HTERT RPE-1 (cell line): ENCODE data around the gene ZNHIT2.

ENCODE experiments used
- in situ Hi-C: fragments of 300-500 bp; cut with MboI; formaldehyde crosslinking; loops from 4 replicates; pipeline ENCODE4 v1.14.3; 2020; ENCODE audit warnings: low sequenced_read_pairs

Gene ZNHIT2

DNA sequence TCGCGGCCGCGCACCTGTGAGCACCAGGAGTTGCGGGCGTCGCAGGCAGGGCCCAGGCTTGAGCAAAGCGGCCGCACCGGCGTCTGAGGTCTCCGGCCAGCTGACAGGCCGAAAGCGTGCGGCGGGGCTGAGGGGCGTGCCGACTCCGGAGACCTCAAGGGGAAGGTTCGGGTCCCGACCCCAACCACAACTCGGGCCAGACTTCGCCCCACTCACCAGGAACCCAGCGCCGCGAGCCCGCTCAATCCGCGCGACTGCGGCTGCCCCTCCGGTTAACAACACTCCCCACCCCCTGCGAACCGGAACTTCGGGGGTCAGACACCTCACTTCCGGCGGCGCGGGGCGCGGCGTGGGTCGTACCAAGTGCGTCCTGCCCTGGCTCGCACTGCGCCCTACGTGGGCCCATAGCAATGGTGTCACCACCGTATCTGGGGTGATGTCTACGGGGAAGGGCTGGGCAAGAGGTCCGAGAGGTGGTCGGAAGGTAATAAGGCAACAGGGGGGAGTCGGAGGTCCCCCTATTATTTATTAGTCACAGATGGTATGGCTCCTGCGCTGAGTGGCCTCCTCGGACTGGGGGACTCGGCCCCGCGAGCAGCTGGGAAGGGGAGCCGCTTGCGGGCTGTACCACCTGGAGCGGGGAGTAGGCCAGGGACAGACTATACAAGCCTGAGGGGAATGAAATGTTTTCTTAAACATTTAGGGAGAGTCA, 16.9 kb upstream of the ZNHIT2 start, which contains the start of gene SYVN1:
Gene SYVN1, minus strand, starts transcription at position 280 of the 712 bp plus-strand sequence. CDS start 918 bp downstream, outside the sequence.
- in situ Hi-C loops: no loop called here

DNA sequence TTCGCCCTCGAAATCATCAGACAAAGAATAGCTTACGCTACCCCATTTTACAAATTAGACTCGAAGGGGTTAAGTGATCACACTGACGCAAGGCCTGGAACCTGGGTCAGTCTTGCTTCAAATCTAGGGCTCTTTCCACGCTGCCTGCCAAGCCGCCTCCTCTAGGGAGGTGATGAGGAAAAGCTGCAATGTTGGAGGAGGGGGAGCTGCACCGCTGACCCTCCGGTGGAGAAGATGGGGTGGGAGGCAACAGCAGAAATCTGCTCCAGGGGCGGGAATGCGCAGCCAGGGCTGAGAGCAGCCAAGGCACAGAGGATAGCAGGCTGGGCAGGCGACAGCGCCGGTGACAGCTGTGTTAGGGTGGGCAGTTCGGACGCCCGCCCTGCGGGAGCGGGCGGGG, 16.2 kb upstream of the ZNHIT2 start:
- in situ Hi-C loops: no loop called here

DNA sequence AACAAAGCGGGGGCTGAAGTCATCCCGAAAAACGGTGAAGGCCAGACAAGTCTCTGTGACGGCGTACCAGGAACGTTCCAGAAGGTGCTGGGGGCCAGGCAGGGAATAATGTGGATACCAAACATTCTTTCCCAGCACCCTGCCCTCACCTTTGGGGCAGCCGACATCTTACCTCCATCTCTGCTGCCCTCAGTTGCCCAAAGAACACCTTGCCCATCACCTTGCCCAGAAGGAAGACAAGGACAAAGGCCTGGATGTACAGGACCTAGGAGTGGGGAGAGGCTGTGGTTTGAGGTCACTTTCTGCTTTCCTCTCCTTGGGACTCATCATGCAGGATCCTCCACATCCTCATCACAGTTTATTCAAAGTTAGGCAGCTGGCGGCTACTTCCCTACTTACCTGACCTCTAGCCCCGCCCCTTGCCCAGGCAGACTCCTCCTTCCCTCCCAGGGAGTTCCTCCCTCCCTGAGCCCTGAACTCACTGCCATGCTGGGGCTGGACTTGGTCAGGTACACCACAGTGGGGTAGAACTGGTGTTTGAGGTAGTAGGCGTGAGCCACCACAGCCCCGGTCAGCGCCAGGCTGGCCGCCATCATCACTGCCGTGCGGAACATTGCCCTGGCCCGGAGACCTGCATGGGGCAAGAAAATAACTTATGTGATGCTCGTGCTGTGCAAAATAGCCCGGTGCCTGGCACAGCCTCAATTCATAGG, 15.6 kb upstream of the ZNHIT2 start:
- in situ Hi-C loops: no loop called here

DNA sequence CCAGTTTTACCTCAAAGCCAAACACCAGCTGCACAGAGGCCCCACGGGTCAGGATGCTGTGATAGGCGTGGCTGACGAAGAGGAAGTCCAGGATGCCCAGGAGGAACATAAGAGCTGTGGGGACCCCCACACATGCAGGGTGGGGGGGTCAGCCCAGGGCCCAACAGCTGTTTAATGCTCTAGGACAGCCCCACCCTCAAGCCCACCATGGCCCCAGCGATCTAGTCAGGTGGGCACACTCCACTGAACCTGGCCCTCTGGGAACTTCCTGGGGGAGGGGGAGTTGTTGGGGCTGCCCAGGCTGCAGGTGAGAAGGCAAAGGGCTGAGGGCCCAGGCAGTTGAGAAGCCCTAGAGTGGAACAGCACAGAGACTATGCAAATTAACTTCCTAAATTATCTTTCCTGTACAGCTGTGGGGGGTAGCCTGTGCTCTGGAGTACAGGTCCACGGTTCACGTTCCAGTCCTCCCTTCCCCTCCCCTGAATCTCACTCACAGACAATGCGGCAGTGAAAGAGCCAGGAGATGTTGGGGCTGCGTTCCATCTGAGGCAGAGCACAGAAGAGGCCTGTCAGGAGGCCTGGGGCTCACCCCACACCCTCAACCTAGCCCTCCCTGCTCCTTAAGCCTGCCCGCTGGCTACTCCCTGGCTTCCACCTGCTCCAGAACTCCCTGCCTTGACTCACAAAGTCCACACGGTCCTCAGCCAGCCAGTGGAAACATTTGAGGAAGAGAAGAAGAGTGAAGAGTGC, 14.9 kb upstream of the ZNHIT2 start:
- in situ Hi-C loops: no loop called here

DNA sequence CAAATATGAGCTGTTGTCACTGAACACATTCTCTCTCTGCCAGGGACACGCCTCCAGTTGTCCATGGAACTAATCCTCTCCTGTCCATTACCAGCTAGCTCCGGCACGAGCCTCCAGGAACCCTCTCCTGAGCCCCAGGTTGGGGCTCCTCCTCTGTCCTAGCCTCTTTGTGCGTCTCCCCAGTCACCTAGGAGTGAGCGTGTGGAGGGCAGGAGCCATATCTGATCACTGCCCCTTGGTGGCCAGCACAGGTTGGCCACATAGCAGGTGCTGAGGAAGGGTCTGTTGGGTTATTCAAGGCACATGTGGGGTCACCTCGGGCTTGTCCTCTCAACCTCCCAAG, 14.4 kb upstream of the ZNHIT2 start:
- in situ Hi-C loops: no loop called here

DNA sequence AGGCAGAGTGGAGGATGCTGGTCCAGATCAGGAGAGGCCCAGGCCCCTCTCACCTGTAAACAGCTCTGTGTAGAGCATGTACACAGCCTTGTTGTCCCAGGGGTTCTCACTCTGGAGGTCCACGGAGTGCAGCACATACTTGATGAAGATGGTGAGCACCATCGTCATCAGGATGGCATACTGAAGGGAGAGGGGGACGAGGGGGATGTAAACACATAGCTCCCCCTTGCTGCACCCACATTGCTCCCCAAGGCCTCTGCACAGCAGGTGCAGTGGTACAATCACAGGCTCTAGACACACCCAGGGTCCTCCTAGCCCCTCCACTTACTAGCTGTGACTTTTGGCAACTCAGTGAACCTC, 13.9 kb upstream of the ZNHIT2 start:
- in situ Hi-C loops: no loop called here

- in situ Hi-C loops: no loop called here
These were observed 13.3 kb upstream of the ZNHIT2 start for GRCh38 chr11:65130631-65131416.

DNA sequence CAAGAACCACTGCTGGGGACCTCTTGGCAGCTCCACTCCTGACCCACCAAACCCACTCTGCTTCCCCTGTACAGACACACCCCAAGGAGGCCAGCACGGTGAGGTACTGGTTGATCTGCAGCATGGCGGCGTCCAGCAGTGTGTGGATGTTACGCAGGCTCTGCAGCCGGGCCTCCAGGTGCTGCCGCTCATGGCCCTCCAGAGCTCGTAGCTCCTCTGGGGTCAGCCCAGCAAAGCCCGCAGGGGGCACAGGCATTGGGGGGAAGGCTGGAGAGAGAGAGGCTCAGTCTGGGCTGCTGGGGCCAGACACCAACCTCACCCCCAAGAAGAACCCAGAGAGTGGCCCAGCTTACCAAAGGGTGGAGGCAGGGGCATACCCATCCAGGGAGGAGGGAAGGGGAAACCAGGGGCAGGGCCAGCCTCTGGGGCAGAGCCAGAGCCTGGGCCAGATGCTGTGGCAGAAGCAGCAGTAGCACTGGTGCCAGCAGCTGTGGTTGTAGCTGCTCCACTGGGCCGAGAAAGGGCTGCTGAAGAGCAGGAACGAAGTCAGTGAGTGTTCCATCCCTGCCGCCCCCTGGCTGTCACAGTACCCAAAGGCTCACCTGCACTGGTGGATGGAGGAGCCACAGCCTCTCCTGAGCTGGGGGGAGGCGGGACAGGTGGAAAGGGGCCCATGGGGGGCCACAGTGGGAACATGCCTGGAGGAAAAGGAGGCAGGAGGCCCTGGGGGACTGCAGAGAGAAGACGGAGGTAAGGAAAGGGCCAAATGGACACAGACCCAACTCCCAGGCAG, 12.3 kb upstream of the ZNHIT2 start:
- in situ Hi-C loops: no loop called here

- in situ Hi-C loops: no loop called here
These were observed 11.0 kb upstream of the ZNHIT2 start for GRCh38 chr11:65128182-65129145.

DNA sequence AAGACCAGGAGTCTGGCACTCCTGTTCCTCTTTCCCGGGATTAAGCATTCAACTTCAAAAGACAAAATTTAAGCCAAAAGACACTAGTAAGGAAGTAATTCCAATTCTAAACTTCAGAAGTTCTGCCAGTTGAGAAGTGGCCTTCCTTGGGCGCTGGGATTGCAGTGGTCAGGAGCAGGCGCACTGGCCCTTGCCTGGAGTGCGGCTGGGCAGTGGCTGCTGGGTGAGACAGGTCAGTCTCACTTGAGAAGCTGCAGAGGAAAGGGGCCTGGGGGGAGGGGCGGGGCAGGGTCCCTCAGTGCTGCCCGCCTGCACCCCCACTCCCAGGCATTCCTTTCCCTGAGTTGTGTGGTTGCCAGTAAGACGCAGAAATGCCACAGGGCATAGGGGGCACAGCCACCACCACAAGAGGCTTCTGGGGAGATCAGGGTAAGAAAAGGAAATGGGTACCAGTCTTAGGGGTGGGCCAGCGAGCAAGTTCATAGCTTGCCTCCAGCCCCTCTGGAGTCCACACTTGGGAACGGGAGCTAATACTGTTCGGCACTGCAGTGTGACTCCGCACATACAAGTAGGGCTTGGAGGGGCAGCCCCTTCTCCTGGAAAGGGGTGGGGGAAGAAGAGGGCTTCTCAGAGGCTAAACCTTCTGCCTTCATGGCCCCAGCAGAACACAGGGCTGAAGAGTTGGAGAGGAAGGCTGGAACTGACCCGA, 10.1 kb upstream of the ZNHIT2 start:
- in situ Hi-C loops: no loop called here

DNA sequence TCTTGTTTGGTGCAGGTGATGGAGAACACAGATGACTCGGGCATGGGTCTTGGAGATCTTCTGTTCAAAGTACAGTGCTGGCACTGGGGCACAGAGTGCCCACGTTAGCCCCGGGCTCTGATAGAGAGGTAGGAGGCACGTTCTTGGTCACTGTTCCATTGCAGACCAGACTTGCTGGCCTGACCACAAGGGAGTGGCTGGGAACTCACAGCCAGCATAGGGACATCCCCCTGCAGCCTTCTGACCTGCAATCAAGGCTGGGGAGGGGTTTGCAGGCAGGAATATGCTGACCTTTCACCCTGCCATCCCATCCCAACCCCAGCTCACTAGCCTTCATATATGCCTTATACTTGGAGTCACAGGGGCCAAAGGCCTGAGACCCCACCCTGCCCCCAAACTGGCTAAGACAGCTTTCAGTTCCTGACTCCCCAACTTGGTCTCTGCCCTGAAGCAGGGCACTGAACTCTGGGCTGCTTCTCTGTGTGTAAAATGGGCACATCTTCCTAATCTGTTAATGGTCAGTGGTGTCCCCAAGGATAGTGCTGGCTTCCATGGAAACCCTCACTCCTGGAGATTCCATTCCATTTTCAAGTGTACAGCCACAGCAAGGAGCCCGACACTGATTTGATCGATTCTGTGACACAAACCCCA, 9.2 kb upstream of the ZNHIT2 start:
- in situ Hi-C loops: no loop called here

DNA sequence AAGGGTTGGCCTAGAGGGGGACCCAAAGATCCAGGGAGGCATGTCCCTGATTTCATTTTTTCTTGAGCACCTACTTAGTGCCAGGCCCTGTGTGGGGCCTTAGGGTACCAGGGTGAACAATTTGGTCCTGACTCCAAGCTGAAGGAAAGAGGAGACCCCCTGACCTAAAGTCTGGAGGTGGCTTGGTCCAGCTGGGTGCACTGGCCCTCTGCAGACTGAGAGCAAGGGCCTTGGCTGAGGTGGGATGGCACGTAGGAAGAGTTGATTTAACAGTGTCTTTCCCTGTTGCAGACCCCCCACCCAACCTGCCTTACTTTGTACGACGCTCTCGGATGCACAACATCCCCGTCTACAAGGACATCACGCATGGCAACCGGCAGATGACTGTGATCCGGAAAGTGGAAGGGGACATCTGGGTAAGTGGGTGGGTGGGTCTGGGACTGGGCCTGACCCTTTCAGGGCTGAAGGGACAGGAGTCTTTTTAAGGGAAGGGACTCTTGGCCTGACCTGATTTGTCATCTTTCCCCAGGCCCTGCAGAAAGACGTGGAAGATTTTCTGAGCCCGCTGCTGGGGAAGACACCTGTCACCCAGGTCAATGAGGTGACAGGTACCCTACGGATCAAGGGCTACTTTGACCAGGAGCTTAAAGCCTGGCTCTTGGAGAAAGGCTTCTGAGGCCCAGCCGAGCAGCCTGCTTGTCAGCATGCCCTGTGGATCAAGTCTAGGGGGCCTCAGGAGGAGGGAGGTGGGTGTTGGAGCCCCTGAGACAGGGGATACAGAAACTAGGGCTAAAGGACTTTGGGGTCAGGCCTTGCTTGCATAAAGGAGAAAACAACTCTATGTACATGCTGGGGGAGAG, 7.9 kb upstream of the ZNHIT2 start:
- in situ Hi-C loops: no loop called here

GRCh38 chr11:65124480-65125196, 7.1 kb upstream of the ZNHIT2 start:
- in situ Hi-C loops: no loop called here

DNA sequence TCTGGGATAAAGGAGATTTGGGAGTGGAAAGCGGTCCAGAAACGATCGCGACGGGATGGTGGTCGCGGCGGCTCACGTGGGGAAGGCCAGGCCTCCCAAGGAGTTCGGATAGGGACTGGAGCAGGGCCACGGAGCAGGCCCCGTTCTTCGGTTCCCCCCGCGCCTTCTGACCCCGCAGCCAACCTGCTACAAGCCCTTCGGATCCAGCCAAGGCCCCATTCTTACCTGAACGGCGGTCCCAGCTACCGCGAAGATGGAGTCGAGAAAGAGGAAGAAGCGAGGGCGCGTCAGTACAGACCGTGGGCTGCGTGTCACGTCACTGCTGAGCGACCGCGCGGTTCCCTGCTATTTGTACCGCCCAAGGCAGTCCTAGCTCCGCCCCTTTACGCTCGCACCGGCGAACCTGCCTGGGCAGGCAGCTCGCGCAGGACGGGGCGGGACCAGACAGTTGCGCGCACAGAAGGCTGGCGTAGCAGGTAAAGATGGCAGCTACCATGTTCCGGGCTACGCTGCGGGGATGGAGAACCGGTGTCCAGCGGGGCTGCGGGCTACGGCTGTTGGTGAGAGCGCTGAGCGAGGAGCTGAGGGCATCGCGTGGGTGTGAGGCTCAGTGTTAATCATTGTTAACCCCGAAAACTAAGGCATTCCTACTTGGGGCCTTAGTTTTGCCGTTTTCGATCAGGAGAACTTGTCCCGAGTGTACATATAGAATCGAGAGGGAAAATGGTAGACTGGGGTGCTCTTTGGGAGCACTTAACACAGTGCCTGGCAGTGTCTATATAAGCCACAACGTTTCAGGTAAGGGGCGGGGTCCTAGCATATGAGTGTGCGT, 4.6 kb upstream of the ZNHIT2 start, which contains the start of the genes FAU and MRPL49:
Gene FAU, minus strand, starts transcription at position 270 of the 832 bp plus-strand sequence. CDS start 321 bp downstream, outside the sequence.
Gene MRPL49, plus strand, starts transcription at position 457 of the 832 bp plus-strand sequence. Its CDS starts 26 bp downstream, at position 483.
- in situ Hi-C loops: no loop called here

GRCh38 chr11:65121447-65121864, 4.0 kb upstream of the ZNHIT2 start:
- in situ Hi-C loops: no loop called here
